GM12891 (cell line): ENCODE data around the gene ALDH3B1.

Experiments
- POLR2A ChIP-seq: IDR thresholded peaks from 2 replicates; pipeline ENCODE4 v1.6.1; 2011; ENCODE audit warnings: low read depth, low read length, control low read depth
- POLR2AphosphoS5 ChIP-seq: IDR thresholded peaks from 2 replicates; pipeline ENCODE4 v1.6.1; 2011; ENCODE audit warnings: low read depth, low read length, control low read depth
- SPI1 ChIP-seq: IDR thresholded peaks from 2 replicates; pipeline ENCODE4 v1.6.1; 2011; ENCODE audit warnings: low read depth, low read length, control low read depth
- TAF1 ChIP-seq: IDR thresholded peaks from 2 replicates; pipeline ENCODE4 v1.6.1; 2011; ENCODE audit warnings: low read depth, low read length, control low read depth

DNA sequence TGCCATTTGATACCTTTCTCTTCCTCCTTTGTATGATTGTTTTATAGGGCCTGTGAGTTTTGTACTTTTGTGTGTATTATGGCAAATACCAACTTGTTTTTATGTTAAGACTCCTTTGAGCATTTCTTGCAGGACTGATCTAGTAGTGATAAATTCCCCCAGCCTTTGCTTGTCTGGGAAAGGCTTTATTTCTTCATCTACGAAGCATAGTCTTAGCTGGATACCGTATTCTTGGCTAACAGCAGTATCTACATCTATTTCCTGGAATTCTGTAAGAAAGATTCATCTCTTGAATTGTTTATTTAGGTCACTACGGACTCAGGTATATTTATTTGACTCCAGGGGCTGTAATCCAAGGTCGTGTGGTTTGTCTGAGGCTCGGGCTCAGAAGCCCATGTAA is 14.4 kb downstream of the ALDH3B1 start:
- TF ChIP-seq POLR2A: no peak
- no peak for TF ChIP-seq TAF1
- no peak for TF ChIP-seq SPI1
- no peak for TF ChIP-seq POLR2AphosphoS5
